Cardiac septum (tissue), 1 donor: Measurements from ENCODE around the gene ADGRE2. TPM values are rescaled to one million over a fixed set of nuclear protein-coding genes. Genes with fewer than 3 reads are reported as not detected.

Source experiments
- DNase-seq: peaks from one replicate; pipeline ENCODE4 v3.0.0-alpha.2; 2020; ENCODE audit warnings: low spot score
- intact Hi-C: fragments of 100-400 bp; cut with DNase I; formaldehyde crosslinking; loops from one replicate; pipeline ENCODE4 v1.14.0; 2022
- total RNA-seq: library from RNA; stranded (reverse); fragmentation: NEBNext Ultra II Directional; extraction: Animal tissue kit (Norgen Biotek cat#: 25700); gene quantifications from one replicate; pipeline ENCODE4 v1.2.1, GENCODE V29; 2021
- donor health status: DM: no; HTN: no; CAD: no.

ADGRE2 gene
- total RNA-seq, 1 donor from 2014 or later = 2.5 TPM

DNA sequence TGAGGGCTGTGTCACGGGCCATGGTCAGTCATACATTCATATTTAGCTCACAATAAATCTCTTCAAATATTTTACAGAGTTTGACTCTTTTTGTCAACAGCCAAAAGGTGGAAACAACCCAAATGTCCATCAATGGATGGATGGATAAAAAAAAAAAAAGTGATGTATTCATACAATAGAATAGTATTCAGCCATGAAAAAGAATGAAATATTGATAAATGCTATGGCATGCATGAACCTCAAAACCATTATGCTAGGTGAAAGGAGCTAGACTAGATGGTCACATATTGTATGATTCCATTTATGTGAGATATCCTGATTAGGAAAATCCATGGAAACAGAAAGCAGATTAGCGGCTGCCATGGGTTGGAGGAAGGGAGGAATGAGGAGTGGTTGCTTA, 16.2 kb downstream of the ADGRE2 start:
- DNase-seq = no peak
- intact Hi-C loops = no loop called here

DNA sequence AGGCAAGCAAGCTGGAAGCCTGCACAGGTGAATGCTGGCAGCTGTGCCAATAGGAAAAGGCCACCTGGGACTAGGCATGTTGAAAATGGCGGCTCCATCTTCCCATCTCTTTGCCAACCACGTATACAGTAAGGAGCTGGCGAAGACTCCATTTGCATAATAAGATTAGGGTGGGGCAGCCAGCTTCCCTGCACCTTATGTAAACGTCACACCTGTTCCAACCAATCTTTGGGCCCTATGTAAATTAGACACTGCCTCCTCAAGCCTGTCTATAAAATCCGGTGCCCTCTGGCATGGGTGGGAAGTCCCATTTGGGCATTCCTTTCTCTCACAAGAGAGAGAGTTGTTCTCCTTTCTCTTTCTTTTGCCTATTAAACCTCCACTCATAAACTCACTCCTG, 16.8 kb downstream of the ADGRE2 start:
- no peak for DNase-seq
- intact Hi-C loops = no loop called here

DNA sequence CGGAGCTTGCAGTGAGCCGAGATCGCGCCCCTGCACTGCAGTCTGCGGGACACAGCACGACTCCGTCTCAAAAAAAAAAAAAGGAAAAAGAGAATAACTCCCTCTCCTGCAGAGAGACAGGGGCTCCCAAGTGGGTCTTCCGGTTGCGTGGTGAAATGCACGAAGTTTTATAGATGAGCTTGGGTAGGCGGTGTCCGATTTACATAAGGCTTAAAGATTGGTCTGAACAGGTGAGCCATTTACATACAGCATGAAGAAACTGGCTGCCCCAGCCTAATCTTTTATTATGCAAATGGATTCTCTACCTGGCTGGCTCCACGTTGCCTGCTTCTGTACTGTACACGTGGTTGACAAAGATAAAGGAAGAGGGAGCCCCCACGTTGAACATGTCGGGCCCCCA, 19.5 kb downstream of the ADGRE2 start:
- no peak for DNase-seq
- intact Hi-C loops = no loop called here

- no peak for DNase-seq
- intact Hi-C loops = no loop called here
Measured at GRCh38 chr19:14748601-14749000, 29.8 kb downstream of the ADGRE2 start.

- intact Hi-C loops = no loop called here
- no peak for DNase-seq
Measured at GRCh38 chr19:14746886-14747285, 31.5 kb downstream of the ADGRE2 start.

DNA sequence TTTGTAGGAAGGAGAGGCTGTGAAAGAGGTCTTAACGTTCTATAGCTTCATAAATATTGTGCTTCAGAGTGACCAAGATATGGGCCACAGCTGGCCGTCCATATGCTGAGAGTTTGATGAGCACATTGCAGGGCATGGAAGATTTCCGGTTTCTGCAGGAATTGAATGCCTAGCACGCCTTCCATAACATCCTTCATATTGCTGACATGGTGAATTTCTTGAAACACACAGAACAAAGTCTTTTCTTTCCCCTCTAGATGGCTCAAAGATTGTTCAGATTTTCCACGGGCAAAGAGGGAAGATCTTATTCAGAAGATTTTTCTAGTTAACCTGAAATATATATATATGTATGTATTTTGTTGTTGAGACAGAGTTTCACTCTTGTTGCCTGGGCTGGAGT, 42.4 kb downstream of the ADGRE2 start:
- intact Hi-C loops = no loop called here

GRCh38 chr19:14733574-14733973, 44.8 kb downstream of the ADGRE2 start:
- DNase-seq = no peak
- intact Hi-C loops = no loop called here

More for the DNA sequence above, 42.4 kb downstream of the ADGRE2 start:
- no peak for DNase-seq

DNA sequence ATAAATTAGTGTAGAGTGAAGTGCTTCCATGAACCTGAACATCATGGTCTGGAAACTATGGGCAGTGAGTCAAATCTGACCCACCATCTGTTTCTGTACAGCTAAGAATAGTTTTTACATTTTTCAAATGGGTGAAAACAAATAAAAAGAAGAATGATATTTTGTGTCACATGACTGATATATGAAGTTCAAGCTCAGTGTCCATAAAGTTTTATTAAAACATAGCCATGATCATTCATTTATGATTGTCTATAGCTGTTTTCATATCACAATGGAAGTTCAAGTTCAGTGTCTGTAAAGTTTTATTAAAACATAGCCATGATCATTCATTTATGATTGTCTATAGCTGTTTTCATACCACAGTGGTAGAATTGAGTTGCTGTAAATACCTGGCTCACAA, 45.9 kb downstream of the ADGRE2 start:
- intact Hi-C loops = no loop called here
- no peak for DNase-seq

- DNase-seq = no peak
- intact Hi-C loops = no loop called here
Measured at GRCh38 chr19:14731200-14731599, 47.2 kb downstream of the ADGRE2 start.

DNA sequence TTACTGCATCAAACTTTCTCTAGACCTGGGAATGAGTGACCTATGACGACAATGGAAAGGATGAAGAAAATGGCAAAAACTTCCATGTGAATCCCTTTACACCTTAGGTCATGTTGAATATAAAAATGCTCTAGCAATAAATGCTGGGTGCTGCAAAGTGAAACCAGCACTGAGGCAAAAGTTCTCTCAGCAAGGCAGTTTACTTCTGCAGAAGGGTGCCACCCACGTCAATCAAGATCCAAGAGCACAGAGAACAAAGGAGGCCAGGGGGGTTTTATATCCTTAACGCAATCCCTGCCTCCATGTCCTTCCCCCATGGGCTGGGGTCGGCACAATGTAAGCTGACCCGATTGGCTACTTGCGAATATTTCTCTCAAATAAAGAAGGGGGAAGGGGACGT, 49.8 kb downstream of the ADGRE2 start:
- intact Hi-C loops = no loop called here
- no peak for DNase-seq

DNA sequence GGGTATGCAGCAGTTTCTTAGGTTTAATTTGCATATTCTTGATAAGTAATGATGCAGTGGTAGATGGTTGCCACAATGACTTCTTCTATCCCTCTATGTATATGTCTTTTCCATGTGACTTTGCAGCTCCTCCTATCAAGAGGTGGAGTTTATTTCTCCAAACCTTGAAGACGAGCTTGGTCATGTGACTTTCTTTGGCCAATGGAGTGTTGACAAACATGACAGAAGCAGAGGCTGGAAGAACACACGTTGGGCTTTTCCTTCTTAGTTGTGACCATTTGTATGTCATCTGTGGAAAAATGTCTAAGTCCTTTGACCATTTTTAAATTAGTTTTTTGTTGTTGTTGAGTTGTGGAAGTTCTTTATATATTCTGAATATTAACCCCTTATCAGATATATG, 56.2 kb downstream of the ADGRE2 start:
- intact Hi-C loops = no loop called here
- DNase-seq = no peak

DNA sequence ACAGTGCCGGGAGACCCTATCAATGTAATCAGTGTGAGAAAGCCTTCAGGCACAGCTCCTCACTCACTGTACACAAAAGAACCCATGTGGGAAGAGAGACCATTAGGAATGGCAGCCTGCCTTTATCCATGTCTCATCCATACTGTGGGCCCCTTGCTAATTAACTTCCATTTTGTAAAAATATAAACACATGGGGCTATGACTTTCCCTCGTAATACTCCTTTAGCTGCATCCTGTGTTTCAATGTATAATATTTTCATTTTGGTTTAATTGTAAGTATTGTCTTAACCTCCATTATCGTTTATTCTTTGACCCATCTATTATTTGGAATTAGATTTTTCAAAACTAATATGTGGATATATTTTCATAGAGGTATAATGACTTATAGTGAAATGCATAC, 59.2 kb downstream of the ADGRE2 start:
- DNase-seq = no peak
- intact Hi-C loops = no loop called here

DNA sequence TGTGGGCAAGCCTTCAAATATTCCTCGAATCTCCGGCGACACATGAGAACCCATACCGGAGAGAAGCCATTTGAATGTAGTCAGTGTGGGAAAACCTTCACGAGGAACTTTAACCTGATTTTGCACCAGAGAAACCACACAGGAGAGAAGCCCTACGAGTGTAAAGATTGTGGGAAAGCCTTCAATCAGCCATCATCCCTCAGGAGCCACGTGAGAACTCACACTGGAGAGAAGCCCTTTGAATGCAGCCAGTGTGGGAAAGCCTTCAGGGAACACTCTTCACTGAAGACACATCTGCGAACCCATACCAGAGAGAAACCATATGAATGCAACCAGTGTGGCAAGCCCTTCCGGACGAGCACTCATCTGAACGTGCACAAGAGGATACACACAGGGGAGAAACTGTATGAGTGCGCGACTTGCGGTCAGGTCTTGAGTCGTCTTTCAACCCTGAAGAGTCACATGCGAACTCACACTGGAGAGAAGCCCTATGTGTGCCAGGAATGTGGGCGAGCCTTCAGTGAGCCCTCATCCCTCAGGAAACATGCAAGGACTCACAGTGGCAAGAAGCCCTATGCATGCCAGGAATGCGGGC, 59.7 kb downstream of the ADGRE2 start:
- intact Hi-C loops = no loop called here
- no peak for DNase-seq

DNA sequence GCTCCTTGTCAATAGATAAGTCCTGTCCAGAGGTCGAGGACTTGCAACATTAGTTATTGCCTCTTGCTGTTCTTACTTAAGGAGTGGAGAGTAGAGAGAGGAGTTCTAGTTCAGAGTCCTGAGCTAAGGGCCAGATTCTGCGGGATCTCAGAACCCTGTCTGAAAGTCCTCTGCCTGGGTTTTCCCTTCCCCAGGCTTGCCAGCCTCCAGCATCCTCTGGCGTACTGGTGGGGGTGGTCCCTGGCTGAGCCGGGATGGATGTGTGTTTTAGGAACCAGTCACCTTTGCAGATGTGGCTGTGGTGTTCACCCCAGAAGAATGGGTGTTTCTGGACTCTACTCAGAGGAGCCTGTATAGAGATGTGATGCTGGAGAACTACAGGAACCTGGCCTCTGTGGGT, 62.5 kb downstream of the ADGRE2 start:
- intact Hi-C loops = no loop called here
- DNase-seq = no peak

GRCh38 chr19:14704450-14704849, 73.9 kb downstream of the ADGRE2 start:
- no peak for DNase-seq
- intact Hi-C loops = no loop called here

DNA sequence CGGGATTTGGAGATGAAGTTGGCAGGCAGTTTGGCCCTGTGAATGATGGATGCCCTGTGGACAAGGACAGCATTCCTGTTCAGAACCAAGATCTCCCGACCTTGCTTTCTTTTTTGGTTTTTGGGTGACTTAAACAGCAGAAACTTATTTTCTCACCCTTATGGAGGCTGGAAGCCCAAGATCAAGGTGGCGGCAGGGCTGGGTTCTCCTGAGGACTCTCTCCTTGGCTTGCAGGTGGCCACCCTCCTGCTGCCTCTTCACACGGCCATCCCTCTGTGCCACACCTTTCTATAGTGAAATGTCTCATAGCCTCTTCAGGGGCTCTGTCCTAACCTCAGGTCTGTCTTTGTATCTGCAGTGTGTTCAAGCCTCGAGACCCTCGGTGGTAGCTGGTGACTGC, 74.5 kb downstream of the ADGRE2 start:
- intact Hi-C loops = no loop called here
- DNase-seq = no peak

- intact Hi-C loops = no loop called here
- DNase-seq = no peak
Measured at GRCh38 chr19:14700711-14701375, 77.5 kb downstream of the ADGRE2 start.

- DNase-seq = no peak
- intact Hi-C loops = no loop called here
Measured at GRCh38 chr19:14699641-14700040, 78.7 kb downstream of the ADGRE2 start.

- no peak for DNase-seq
- intact Hi-C loops = no loop called here
Measured at GRCh38 chr19:14695471-14695870, 82.9 kb downstream of the ADGRE2 start.

GRCh38 chr19:14694641-14695266, 83.6 kb downstream of the ADGRE2 start:
- DNase-seq = no peak
- intact Hi-C loops = no loop called here
